ENCODE measurements around the gene PCF11.

DNA sequence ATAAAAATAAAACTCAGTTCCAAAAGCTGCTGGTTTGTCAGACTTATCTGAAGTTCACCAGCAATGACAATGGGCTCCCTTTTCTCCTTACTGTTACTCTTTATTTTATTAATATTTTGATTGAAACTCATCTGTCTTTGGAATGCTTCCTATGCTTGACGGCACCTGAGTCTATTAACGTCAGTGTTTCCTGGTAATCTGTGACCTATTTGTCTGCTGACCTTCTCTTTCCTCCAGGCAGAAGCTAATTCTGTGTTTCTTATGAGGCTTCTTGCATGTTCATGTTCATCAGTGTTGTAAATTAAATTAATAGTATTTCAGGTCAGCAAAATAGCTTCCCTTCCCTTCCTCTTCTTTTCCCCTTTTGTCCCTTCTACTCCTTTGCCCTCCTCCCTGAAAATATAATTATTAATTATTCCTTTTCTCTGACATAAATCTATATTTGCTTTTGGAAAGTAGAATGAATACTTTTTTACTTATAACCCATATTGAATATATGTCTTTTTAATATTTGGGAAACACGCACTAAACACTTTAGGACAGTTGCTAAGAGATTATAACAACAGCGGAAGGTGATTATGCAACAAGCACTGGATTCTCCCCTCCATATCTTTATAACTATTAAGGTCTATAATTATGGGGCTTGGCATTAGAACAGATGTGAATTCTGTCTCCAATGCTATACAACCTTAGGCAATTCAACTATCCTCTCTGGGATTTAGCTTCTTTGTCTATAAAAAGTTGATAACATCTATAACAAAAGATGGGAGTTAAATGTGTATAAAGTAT is 32.1 kb upstream of the PCF11 start:
- TF ChIP-seq POLR2A (IDR thresholded peaks at IDR 0.05) (no peak), EP300 (IDR thresholded peaks at IDR 0.05) (no peak)
- TF ChIP-seq, protein P1, sequence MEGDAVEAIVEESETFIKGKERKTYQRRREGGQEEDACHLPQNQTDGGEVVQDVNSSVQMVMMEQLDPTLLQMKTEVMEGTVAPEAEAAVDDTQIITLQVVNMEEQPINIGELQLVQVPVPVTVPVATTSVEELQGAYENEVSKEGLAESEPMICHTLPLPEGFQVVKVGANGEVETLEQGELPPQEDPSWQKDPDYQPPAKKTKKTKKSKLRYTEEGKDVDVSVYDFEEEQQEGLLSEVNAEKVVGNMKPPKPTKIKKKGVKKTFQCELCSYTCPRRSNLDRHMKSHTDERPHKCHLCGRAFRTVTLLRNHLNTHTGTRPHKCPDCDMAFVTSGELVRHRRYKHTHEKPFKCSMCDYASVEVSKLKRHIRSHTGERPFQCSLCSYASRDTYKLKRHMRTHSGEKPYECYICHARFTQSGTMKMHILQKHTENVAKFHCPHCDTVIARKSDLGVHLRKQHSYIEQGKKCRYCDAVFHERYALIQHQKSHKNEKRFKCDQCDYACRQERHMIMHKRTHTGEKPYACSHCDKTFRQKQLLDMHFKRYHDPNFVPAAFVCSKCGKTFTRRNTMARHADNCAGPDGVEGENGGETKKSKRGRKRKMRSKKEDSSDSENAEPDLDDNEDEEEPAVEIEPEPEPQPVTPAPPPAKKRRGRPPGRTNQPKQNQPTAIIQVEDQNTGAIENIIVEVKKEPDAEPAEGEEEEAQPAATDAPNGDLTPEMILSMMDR (IDR thresholded peaks at IDR 0.05): no peak

Measured in upper lobe of left lung (tissue), 4 donors.